ENCODE measurements around the gene KATNAL2.
"Not testable (repeated sequence)": the region's sequence is repeated elsewhere in the genome, so short reads cannot be mapped to it uniquely, and the experiment has no call there.

Gene KATNAL2

GRCh38 chr18:46915800-46916550 is 1.4 kb upstream of the KATNAL2 start:
- no peaks in the 10 kb centered on the region for H3K27me3 Mint-ChIP-seq
- H3K27ac Mint-ChIP-seq: peak overlapping the region; percentile 58
- H3K9me3 Mint-ChIP-seq: no peaks in the 10 kb centered on the region
- H3K4me1 Mint-ChIP-seq: peaks cover 50% of the 10 kb centered on the region
- H3K36me3 Mint-ChIP-seq: no peaks in the 10 kb centered on the region
- peak overlapping the region; percentile 88 for H3K4me3 Mint-ChIP-seq
- no peak for ATAC-seq

GRCh38 chr18:46916551-46917107 is 773 bp upstream of the KATNAL2 start:
- ATAC-seq: peak; percentile 62
- H3K27ac Mint-ChIP-seq: peak overlapping the region; percentile 58
- H3K4me3 Mint-ChIP-seq: peak overlapping the region; percentile 88
- no peaks in the 10 kb centered on the region for H3K9me3 Mint-ChIP-seq
- peaks cover 50% of the 10 kb centered on the region for H3K4me1 Mint-ChIP-seq
- H3K27me3 Mint-ChIP-seq: no peaks in the 10 kb centered on the region
- H3K36me3 Mint-ChIP-seq: no peaks in the 10 kb centered on the region

GRCh38 chr18:46917803-46918600 is 600 bp downstream of the KATNAL2 start:
- Mint-ChIP-seq H3K9me3 (no peaks in the 10 kb centered on the region), H3K36me3 (no peaks in the 10 kb centered on the region), H3K4me1 (peaks cover 46% of the 10 kb centered on the region), H3K4me3 (peak overlapping the region; percentile 88), H3K27me3 (no peaks in the 10 kb centered on the region), H3K27ac (peak overlapping the region; percentile 58)
- peak; percentile 24 for ATAC-seq

GRCh38 chr18:46920067-46920466 is 2.7 kb downstream of the KATNAL2 start:
- no peak for ATAC-seq
- H3K27me3 Mint-ChIP-seq: no peaks in the 10 kb centered on the region
- H3K9me3 Mint-ChIP-seq: no peaks in the 10 kb centered on the region
- H3K4me3 Mint-ChIP-seq: no peak overlapping the region
- H3K27ac Mint-ChIP-seq: no peak overlapping the region
- peaks cover 27% of the 10 kb centered on the region for H3K4me1 Mint-ChIP-seq
- H3K36me3 Mint-ChIP-seq: no peaks in the 10 kb centered on the region

GRCh38 chr18:46920653-46921052 is 3.3 kb downstream of the KATNAL2 start:
- no peak overlapping the region for H3K4me3 Mint-ChIP-seq

GRCh38 chr18:46939337-46939963 is 22.0 kb downstream of the KATNAL2 start:
- Mint-ChIP-seq H3K27me3 (no peaks in the 10 kb centered on the region), H3K27ac (no peak overlapping the region), H3K4me1 (no peaks in the 10 kb centered on the region), H3K4me3 (no peak overlapping the region), H3K36me3 (no peaks in the 10 kb centered on the region), H3K9me3 (no peaks in the 10 kb centered on the region)
- no peak for ATAC-seq

More at GRCh38 chr18:46920653-46921052, 3.3 kb downstream of the KATNAL2 start:
- Mint-ChIP-seq H3K36me3 (no peaks in the 10 kb centered on the region), H3K9me3 (no peaks in the 10 kb centered on the region), H3K27ac (no peak overlapping the region), H3K4me1 (peaks cover 21% of the 10 kb centered on the region), H3K27me3 (no peaks in the 10 kb centered on the region)
- no peak for ATAC-seq

- Mint-ChIP-seq H3K9me3 (no peaks in the 10 kb centered on the region), H3K4me1 (no peaks in the 10 kb centered on the region), H3K27ac (no peak overlapping the region), H3K36me3 (no peaks in the 10 kb centered on the region), H3K4me3 (no peak overlapping the region), H3K27me3 (no peaks in the 10 kb centered on the region)
- no peak for ATAC-seq
Measured at GRCh38 chr18:46939998-46940571, 22.7 kb downstream of the KATNAL2 start.

GRCh38 chr18:46942646-46943045 is 25.2 kb downstream of the KATNAL2 start:
- H3K9me3 Mint-ChIP-seq: no peaks in the 10 kb centered on the region
- no peaks in the 10 kb centered on the region for H3K27me3 Mint-ChIP-seq
- H3K4me3 Mint-ChIP-seq: no peak overlapping the region
- no peaks in the 10 kb centered on the region for H3K4me1 Mint-ChIP-seq
- no peak for ATAC-seq
- H3K36me3 Mint-ChIP-seq: no peaks in the 10 kb centered on the region
- no peak overlapping the region for H3K27ac Mint-ChIP-seq

- no peak overlapping the region for H3K27ac Mint-ChIP-seq
Measured at GRCh38 chr18:46946656-46947282, 29.4 kb downstream of the KATNAL2 start.

GRCh38 chr18:46950064-46950656 is 32.8 kb downstream of the KATNAL2 start:
- H3K4me3 Mint-ChIP-seq: no peak overlapping the region
- H3K4me1 Mint-ChIP-seq: no peaks in the 10 kb centered on the region
- ATAC-seq: no peak
- H3K27me3 Mint-ChIP-seq: no peaks in the 10 kb centered on the region
- H3K27ac Mint-ChIP-seq: no peak overlapping the region
- H3K9me3 Mint-ChIP-seq: no peaks in the 10 kb centered on the region
- no peaks in the 10 kb centered on the region for H3K36me3 Mint-ChIP-seq

More at GRCh38 chr18:46946656-46947282, 29.4 kb downstream of the KATNAL2 start:
- H3K4me3 Mint-ChIP-seq: no peak overlapping the region
- no peaks in the 10 kb centered on the region for H3K36me3 Mint-ChIP-seq
- ATAC-seq: peak; percentile 97
- H3K9me3 Mint-ChIP-seq: no peaks in the 10 kb centered on the region
- H3K27me3 Mint-ChIP-seq: no peaks in the 10 kb centered on the region
- no peaks in the 10 kb centered on the region for H3K4me1 Mint-ChIP-seq

- no peak overlapping the region for H3K4me3 Mint-ChIP-seq
- no peak overlapping the region for H3K27ac Mint-ChIP-seq
- H3K4me1 Mint-ChIP-seq: no peaks in the 10 kb centered on the region
- no peaks in the 10 kb centered on the region for H3K36me3 Mint-ChIP-seq
- no peaks in the 10 kb centered on the region for H3K9me3 Mint-ChIP-seq
- no peak for ATAC-seq
- no peaks in the 10 kb centered on the region for H3K27me3 Mint-ChIP-seq
Measured at GRCh38 chr18:46953195-46953594, 35.8 kb downstream of the KATNAL2 start.

GRCh38 chr18:46958209-46958608 is 40.8 kb downstream of the KATNAL2 start:
- ATAC-seq: no peak
- Mint-ChIP-seq H3K9me3 (peaks cover 9% of the 10 kb centered on the region), H3K27me3 (peaks cover 10% of the 10 kb centered on the region), H3K27ac (no peak overlapping the region), H3K4me3 (no peak overlapping the region), H3K4me1 (no peaks in the 10 kb centered on the region), H3K36me3 (peaks cover 10% of the 10 kb centered on the region)

GRCh38 chr18:46963656-46964578 is 46.5 kb downstream of the KATNAL2 start:
- peak; percentile 51 for ATAC-seq
- not testable (repeated sequence) for H3K27me3 Mint-ChIP-seq, H3K27ac Mint-ChIP-seq, H3K9me3 Mint-ChIP-seq, H3K4me1 Mint-ChIP-seq, H3K4me3 Mint-ChIP-seq
- peaks cover 10% of the 10 kb centered on the region for H3K36me3 Mint-ChIP-seq
